HG02623 (cell line): Measurements from ENCODE around the gene AK8.

Experiments used
- ATAC-seq: cut with Tn5 transposase; IDR thresholded peaks from one replicate; pipeline ENCODE4 v1.9.1; 2021; ENCODE audit warnings: moderate library complexity; ENCODE audit not compliant: unreplicated experiment

Gene AK8

GRCh38 chr9:132826621-132827365, 51.3 kb downstream of the AK8 start:
- ATAC-seq = no peak

- no peak for ATAC-seq
Measured at GRCh38 chr9:132826131-132826530, 52.0 kb downstream of the AK8 start.

GRCh38 chr9:132825430-132825829, 52.7 kb downstream of the AK8 start:
- no peak for ATAC-seq

GRCh38 chr9:132824951-132825350, 53.1 kb downstream of the AK8 start:
- no peak for ATAC-seq

- no peak for ATAC-seq
Measured at GRCh38 chr9:132824151-132824550, 53.9 kb downstream of the AK8 start.

- no peak for ATAC-seq
Measured at GRCh38 chr9:132823370-132824145, 54.5 kb downstream of the AK8 start.

GRCh38 chr9:132820169-132820944, 57.7 kb downstream of the AK8 start:
- no peak for ATAC-seq

GRCh38 chr9:132818588-132818987, 59.5 kb downstream of the AK8 start:
- no peak for ATAC-seq

- no peak for ATAC-seq
Measured at GRCh38 chr9:132814937-132815336, 63.1 kb downstream of the AK8 start.

GRCh38 chr9:132813115-132813771, 64.8 kb downstream of the AK8 start:
- no peak for ATAC-seq

GRCh38 chr9:132811985-132812384, 66.1 kb downstream of the AK8 start:
- ATAC-seq = no peak

- no peak for ATAC-seq
Measured at GRCh38 chr9:132810314-132810713, 67.8 kb downstream of the AK8 start.

GRCh38 chr9:132809677-132810271, 68.3 kb downstream of the AK8 start:
- ATAC-seq = no peak

GRCh38 chr9:132808645-132809044, 69.4 kb downstream of the AK8 start:
- ATAC-seq = no peak

GRCh38 chr9:132806723-132807421, 71.2 kb downstream of the AK8 start:
- no peak for ATAC-seq

- no peak for ATAC-seq
Measured at GRCh38 chr9:132806306-132806705, 71.8 kb downstream of the AK8 start.

- no peak for ATAC-seq
Measured at GRCh38 chr9:132804576-132805295, 73.3 kb downstream of the AK8 start.

- no peak for ATAC-seq
Measured at GRCh38 chr9:132802121-132802795, 75.8 kb downstream of the AK8 start.

- ATAC-seq = no peak
Measured at GRCh38 chr9:132801659-132802058, 76.4 kb downstream of the AK8 start.
